HG03159 (cell line): ENCODE measurements around the gene TEKT1.

Source experiments
- ATAC-seq: cut with Tn5 transposase; IDR thresholded peaks from one replicate; pipeline ENCODE4 v1.9.1; 2021; ENCODE audit warnings: mild to moderate bottlenecking, moderate library complexity; ENCODE audit not compliant: unreplicated experiment

The TEKT1 gene

DNA sequence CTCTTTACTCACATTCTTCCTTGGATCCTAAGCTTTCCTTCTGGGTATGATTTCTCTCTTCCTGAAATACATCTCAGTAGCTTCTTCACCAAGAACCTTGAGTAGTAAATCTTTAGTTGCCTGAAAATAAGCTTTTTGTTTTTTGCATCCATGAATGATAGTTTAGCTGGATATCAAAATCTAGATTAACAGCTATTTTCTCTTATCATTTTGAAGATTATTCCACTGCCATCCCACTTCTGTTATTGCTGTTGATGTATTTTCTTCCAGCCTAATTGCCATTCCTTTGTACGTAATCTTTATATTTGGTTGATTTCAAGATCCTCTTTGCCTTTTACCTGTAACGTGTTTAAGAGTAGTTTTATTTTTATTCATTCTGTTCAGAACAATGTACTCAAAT is 63.1 kb downstream of the TEKT1 start:
- no peak for ATAC-seq

DNA sequence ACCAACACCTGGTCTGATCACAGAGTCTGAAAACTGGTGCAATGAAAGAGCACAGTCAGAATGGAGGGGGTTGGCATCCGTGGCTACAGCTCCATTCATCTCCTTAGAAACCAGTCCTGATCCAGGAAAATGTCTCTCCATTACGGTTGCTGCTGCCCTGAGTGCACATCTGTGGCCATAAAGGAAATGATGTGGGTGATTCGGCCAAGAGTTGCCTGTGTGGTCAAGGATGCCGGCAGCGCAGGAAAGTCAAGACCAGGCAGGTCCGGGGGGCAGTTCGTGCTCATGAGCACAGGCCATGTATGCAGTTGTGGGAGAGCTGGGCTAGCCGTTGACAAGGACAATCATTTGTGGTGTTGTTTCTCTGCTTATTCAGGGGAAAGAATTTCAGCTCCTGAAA is 69.8 kb downstream of the TEKT1 start:
- ATAC-seq: no peak

DNA sequence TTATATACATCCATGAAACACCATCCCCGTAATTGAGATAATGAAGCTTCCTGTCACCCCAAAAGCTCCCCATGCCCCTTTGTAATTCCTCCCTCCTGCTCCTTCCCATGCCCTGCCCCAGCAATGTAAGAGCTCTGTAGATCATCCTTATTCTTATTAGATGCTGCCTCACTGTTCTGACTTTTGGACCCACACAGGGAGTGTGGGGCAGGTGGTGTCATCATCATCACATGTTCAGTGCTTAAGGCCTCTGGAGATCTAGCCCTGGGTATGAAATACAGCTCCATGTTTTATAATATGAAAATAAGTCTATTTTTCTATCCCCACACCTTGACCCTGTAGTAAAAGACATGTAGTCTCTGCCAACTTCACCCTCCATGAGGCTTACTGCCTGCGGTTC is 73.8 kb downstream of the TEKT1 start:
- no peak for ATAC-seq

DNA sequence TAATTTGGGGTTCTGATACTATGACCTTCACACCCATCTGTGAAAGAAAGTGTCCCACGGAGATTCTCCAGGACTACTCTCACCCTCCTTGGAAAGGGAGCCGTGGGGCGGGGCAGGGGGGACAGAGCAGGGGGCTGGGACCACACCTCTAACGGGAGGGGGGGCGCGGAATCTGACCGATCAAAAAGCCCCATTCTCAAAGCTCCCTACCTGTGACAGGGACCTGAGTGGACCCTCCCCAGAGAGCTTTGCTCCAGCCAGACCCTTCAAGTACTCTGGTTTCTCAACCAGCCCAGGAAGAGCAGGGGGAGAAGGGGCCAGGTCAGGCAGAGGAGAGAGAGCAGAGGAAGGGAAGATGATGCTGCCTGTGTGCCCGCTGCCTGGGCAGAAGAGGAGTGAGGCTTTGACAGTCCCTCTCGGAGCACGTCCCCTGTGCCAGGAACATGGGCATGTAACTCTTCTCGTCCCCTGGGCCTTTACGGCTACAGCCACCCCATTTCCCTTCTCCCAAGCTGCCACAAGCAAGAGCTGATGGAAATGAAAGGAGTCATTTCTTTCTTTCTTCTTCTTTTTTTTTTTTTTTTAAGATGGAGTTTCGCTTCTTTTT is 75.0 kb downstream of the TEKT1 start:
- ATAC-seq: no peak

DNA sequence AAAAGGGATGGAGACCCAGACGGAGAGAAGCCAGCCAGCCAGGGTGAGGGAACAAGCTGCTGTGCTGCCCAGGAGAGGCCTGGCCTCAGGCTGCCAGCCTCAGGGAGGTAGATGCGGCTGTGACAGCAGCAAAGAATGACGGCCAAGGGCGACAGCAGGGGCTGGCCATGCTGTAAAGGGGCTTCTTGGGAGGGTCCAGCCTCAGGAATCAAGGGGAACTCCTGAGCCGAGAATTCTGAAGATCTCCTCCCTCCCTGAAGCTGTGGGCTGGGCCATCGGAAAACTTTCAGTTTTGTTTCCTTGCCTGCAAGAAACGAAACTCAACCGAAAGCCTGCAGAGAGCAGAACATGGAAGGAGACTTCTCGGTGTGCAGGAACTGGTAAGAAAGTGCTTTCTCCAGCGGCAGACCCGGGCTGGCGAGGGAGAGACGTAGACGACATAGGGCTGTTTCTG is 75.8 kb downstream of the TEKT1 start, which contains the start of gene XAF1:
Gene XAF1 (plus strand): TSS at position 316 of the 454 bp plus-strand sequence. CDS start 33 bp downstream, at position 349.
- ATAC-seq: no peak

DNA sequence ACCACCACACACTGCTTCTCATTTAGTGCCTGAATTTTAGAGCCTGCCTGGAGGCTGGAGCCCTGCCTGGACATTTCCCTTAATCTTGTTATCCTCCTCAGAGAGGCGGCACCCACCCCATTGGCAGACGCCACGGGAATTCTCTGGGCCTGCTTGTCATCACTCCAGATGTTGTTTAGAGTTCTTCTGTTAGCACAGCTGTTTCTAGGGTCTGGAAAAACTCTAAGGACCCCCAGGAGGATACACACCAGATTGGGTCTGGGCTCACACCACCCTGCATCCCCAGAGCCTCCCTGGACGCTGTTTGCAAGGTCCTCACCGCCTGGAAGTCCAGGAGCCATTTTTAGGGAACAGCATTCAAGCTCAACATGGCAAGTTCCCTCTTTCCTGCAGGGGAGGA is 76.2 kb downstream of the TEKT1 start:
- no peak for ATAC-seq

DNA sequence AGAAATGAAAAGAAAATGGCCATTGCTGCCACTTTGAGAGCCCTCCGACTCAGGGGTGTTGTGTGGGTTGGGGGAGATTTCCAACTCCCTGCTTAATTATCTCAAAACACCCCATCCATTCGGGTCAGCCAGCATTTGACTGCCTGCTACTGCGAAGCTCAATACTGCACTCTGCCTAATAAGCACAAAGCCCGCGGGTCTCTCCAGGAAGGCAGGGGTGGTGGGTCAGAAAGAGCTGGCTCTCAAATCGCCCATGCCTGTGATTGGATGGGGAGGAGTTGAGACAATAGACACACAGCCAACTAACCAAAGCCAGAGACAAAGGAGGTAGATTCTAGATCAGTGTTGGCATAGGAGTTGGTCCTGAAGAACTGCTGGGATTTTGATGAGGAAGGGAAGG is 78.0 kb downstream of the TEKT1 start:
- no peak for ATAC-seq

DNA sequence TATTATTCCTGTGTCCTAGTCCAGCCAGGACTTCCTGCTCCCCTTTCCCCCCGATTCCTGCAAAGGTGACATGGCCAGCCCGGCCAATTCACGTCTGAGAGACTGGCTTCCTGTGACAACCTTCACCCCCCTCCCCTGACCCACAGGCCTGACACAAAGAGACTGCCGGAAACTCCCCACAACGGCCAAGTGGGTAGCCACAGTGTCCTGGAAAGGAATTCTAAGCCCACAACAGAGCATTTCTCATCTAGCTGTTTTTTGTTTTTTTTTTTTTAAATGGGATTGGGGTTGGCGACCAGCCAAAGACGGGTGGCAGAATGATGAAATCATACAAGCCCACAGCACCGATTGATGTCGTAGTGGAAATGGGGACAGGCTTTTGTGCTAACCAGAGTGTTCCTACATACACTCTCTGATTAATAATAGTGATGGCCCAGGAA is 78.5 kb downstream of the TEKT1 start:
- no peak for ATAC-seq

DNA sequence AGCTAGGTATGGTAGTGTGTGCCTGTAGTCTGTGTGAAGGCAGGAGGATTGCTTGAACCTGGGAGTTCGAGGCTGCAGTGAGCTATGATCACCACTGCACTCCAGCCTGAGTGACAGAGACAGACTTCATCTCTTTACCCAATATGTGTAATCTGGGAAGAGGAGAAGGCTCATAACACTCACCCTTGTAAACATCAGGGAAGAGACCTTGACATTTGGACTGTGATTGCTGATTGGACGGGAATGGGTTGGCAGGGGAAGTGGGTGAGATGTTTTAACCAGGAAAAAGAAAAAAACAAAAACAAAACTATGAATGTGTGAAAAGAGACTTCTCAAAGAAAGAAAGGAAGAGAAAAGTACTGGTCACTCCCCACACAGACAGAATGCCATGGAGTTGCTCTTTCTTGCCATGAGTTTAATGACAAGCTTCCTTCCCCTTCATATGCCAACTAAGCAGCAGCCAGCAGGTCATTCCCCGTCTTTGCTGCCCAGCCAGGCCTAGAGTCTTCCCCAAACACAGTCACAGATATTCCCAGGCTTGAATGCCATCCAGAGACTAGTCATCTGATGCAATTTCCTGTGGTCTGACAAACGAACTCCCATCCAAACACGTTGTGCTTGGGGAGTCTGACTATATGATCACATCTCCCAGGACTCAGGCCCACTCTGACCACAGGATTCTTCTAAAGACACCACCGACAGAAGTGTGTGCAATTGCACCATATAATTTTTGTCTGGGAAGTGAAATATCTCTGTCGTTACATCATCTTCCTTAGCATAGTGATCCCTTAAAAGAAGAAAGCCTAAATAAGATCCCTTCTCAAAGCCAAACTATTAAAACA is 79.2 kb downstream of the TEKT1 start:
- no peak for ATAC-seq

DNA sequence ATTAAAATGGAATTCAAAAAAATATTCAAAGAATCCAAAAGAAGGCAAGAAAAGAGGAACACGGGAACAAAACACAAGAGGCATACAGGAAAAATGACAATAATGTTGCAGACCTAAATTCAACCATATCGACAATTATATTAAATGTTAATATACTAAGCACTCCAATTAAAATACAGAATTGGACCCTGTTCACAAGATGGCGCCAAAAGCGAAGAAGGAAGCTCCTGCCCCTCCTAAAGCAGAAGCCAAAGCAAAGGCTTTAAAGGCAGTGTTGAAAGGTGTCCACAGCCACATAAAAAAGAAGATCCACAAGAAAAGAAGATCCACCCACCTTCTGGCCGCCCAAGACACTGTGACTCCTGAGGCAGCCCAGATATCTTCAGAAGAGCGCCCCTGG is 82.0 kb downstream of the TEKT1 start:
- no peak for ATAC-seq

DNA sequence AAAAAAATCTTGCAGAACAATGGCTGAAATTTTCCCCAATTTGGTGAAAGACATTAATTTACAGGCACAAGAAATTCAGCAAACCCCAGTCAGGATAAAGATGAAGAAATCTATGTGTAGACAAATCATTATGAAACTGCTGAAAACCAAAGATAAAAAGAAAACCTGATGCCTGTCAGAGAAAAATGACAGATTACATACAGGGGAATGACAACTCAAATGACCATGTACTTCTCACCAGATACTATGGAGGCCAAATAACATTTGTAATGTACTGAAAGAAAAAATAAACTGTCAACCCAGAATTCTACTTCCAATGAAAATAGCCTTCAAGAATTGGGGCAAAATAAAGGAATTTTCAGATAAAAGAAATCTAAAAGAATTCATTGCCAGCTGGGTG is 82.9 kb downstream of the TEKT1 start:
- no peak for ATAC-seq
